K562 (cell line): ENCODE measurements around the gene DCLK1. TPM values are rescaled to one million over a fixed set of nuclear protein-coding genes. Genes with fewer than 3 reads are reported as not detected.

ENCODE experiments used
- ATAC-seq: fragments of 200-7000 bp; cut with Tn5 transposase; 3 replicates; pipeline ENCODE4 v1.9.1; 2020; ENCODE audit warnings: moderate library complexity
- BruUV-seq: library from RNA; stranded (reverse); fragments of 400-500 nt; replicated peaks from 2 replicates; lab custom pipeline; 2021; lab: Mats Ljungman, UMichigan
- CTCF ChIA-PET: fragments of 300-600 bp; formaldehyde crosslinking; extraction: SDS; loops from one replicate; lab custom pipeline; 2021; ENCODE audit warnings: low intra/inter-chr PET ratio; lab: Yijun Ruan, JAX
- POLR2A ChIA-PET: fragments of 300-600, 350-650 bp; sonication (Branson Sonifier 250); formaldehyde crosslinking; extraction: SDS; loops from one replicate; lab custom pipeline; 2021; ENCODE audit warnings: antibody characterized with exemption, inconsistent platforms; lab: Yijun Ruan, JAX
- DNase-seq, 4 experiments: peaks; one replicate each; pipeline versions ENCODE4 v3.0.0 to v3.0.0-alpha.2; 2011 to 2018; ENCODE audit warnings: low spot score in 3 of 4, mixed read lengths in 3 of 4; ENCODE audit errors: extremely low read depth in 1 of 4
- FAIRE-seq: peaks from 2 replicates; lab custom pipeline; 2011; peaks lifted over from hg19 to GRCh38; lab: Jason Lieb, UNC
- H2AFZ ChIP-seq: 2 replicates; pipeline ENCODE4 v1.6.0; 2011; ENCODE audit warnings: low read depth, low read length, control low read depth, inconsistent platforms
- H3K27ac ChIP-seq: fragments of 200-600 bp; 3 replicates; pipeline ENCODE4 v1.8.0; 2011; ENCODE audit warnings: low read depth, mild to moderate bottlenecking, control low read depth, inconsistent platforms, low read length, moderate library complexity, mixed read lengths; ENCODE audit errors: extremely low read depth
- H3K27me3 ChIP-seq, 2 experiments: fragments of 300-600 bp in 1 of 2; 2 replicates in 1 of 2; 3 replicates in 1 of 2; pipeline versions ENCODE4 v1.6.0 to v1.8.0; 2011; ENCODE audit warnings: inconsistent platforms in 2 of 2, low read length in 2 of 2, mild to moderate bottlenecking in 1 of 2, mixed read lengths in 1 of 2, moderate library complexity in 1 of 2; ENCODE audit not compliant: control insufficient read depth in 2 of 2, insufficient read depth in 2 of 2
- H3K36me3 ChIP-seq: fragments of 300-600 bp; 3 replicates; pipeline ENCODE4 v1.8.0; 2011; ENCODE audit warnings: mild to moderate bottlenecking, low read length, inconsistent platforms; ENCODE audit not compliant: control insufficient read depth, insufficient read depth
- H3K4me1 ChIP-seq, 2 experiments: fragments of 200-600 bp in 1 of 2; replicated peaks in 1 of 2; 2 replicates in 1 of 2; 3 replicates in 1 of 2; pipeline versions ENCODE4 v1.5.1 to v1.8.0; 2011; ENCODE audit warnings: inconsistent platforms in 2 of 2, low read length in 2 of 2, mild to moderate bottlenecking in 1 of 2, mixed read lengths in 1 of 2, moderate library complexity in 1 of 2; ENCODE audit not compliant: control insufficient read depth in 2 of 2, insufficient read depth in 2 of 2
- H3K4me2 ChIP-seq: 2 replicates; pipeline ENCODE4 v1.6.1; 2011; ENCODE audit warnings: low read length, control low read depth, inconsistent platforms, mixed read lengths; ENCODE audit not compliant: insufficient read depth
- H3K4me3 ChIP-seq: fragments of 200-600 bp; sonication (generic), shearing (Covaris generic); 2 replicates; pipeline ENCODE4 v1.5.1; 2016; ENCODE audit warnings: control low read depth, inconsistent platforms
- H3K79me2 ChIP-seq: fragments of 200-600 bp; 3 replicates; pipeline ENCODE4 v1.8.0; 2011; ENCODE audit warnings: low read length, inconsistent platforms; ENCODE audit not compliant: control insufficient read depth, insufficient read depth
- H3K9ac ChIP-seq, 2 experiments: 2 replicates each; pipeline versions ENCODE4 v1.6.0 to v1.6.1; 2011; ENCODE audit warnings: low read depth in 2 of 2, low read length in 2 of 2, control low read depth in 1 of 2, inconsistent platforms in 1 of 2, mild to moderate bottlenecking in 1 of 2, mixed read lengths in 1 of 2; ENCODE audit not compliant: insufficient read depth in 1 of 2
- H3K9me1 ChIP-seq: one replicate; pipeline ENCODE4 v1.6.0; 2011; ENCODE audit warnings: inconsistent platforms, mild to moderate bottlenecking, low read length, moderate library complexity; ENCODE audit not compliant: control insufficient read depth, insufficient read depth
- H3K9me3 ChIP-seq: replicated peaks from 2 replicates; pipeline ENCODE4 v1.5.1; 2011; ENCODE audit warnings: low read depth, low read length, inconsistent platforms; ENCODE audit not compliant: control insufficient read depth, insufficient read depth
- H4K20me1 ChIP-seq: replicated peaks from 2 replicates; pipeline ENCODE4 v1.6.1; 2011; ENCODE audit warnings: low read length, inconsistent platforms, mixed read lengths; ENCODE audit not compliant: control insufficient read depth, insufficient read depth
- ADNP ChIP-seq: fragments of 200-800 bp; sonication (Bioruptor generic); IDR thresholded peaks from 2 replicates; pipeline ENCODE4 v1.6.1; 2016; ENCODE audit warnings: missing genetic modification characterization, missing compliant biosample characterization
- CTBP1 ChIP-seq: fragments of 450-650 bp; IDR thresholded peaks from 2 replicates; pipeline ENCODE4 v1.6.1; 2016; ENCODE audit warnings: borderline replicate concordance
- DIDO1 ChIP-seq: fragments of 450-650 bp; IDR thresholded peaks from 2 replicates; pipeline ENCODE4 v1.6.1; 2016; ENCODE audit warnings: low read depth, missing biosample characterization, missing genetic modification characterization
- FOXA1 ChIP-seq: fragments of 450-650 bp; IDR thresholded peaks from 2 replicates; pipeline ENCODE4 v1.6.1; 2016; ENCODE audit warnings: mild to moderate bottlenecking, borderline replicate concordance
- KDM2B ChIP-seq: fragments of 250-450 bp; sonication (Bioruptor Pico); IDR thresholded peaks from 2 replicates; pipeline ENCODE4 v1.8.0; 2021; ENCODE audit warnings: mild to moderate bottlenecking, moderate library complexity
- MTF1 ChIP-seq: fragments of 250-450 bp; sonication (Bioruptor Pico); IDR thresholded peaks from 2 replicates; pipeline ENCODE4 v1.9.0; 2021; ENCODE audit warnings: moderate library complexity, mild to moderate bottlenecking, inconsistent platforms, borderline replicate concordance
- MYC ChIP-seq, 2 experiments: fragments of 250-450 bp in 1 of 2; sonication (Bioruptor Pico) in 1 of 2; IDR thresholded peaks; 2 replicates each; pipeline versions ENCODE4 v1.5.1 to v1.6.1; 2012 to 2021; ENCODE audit warnings: low read depth in 2 of 2, borderline replicate concordance in 1 of 2, improper control_type of control experiment in 1 of 2, low read length in 1 of 2, mild to moderate bottlenecking in 1 of 2, moderate library complexity in 1 of 2
- TRIM28 ChIP-seq: fragments of 450-650 bp; IDR thresholded peaks from 2 replicates; pipeline ENCODE4 v1.6.1; 2017
- ZNF507 ChIP-seq: conservative IDR thresholded peaks from 2 replicates; pipeline ENCODE4 v1.6.1; 2017; ENCODE audit warnings: missing genetic modification characterization, missing compliant biosample characterization
- WGBS: fragments of 100-300 bp; shearing (Covaris generic); methylation state at CpG from one replicate; pipeline ENCODE4 v1.1.6; 2016; ENCODE audit warnings: low coverage, mixed read lengths; ENCODE audit not compliant: insufficient coverage; ENCODE audit errors: missing lambda C conversion rate; 5-methylcytosine and 5-hydroxymethylcytosine counted together
- in situ Hi-C: fragments of 300-500 bp; cut with MboI; formaldehyde crosslinking; loops from 4 replicates; pipeline ENCODE4 v1.15.0; 2018; ENCODE audit warnings: inconsistent platforms, mixed read lengths
- intact Hi-C: fragments of 100-400 bp; cut with micrococcal nuclease; formaldehyde crosslinking; loops from 2 replicates; pipeline ENCODE4 v1.14.2; 2022
- polyA plus RNA-seq, 8 experiments: library from polyadenylated mRNA; depleted of rRNA in 4 of 8; stranded (reverse) in 5 of 8; unstranded in 3 of 8; fragments of >200 nt; fragmentation: Nextera tagmentation in 2 of 8; fragmentation: Illumina TruSeq in 1 of 8; extraction: Ambion mirVana in 2 of 8; extraction: Trizol in 1 of 8; gene quantifications; 2 replicates each; pipeline versions ENCODE4 v1.2.1 to v1.2.3, GENCODE V29; 2011 to 2014; ENCODE audit warnings: inconsistent platforms in 1 of 8, missing spikeins in 1 of 8
- total RNA-seq, 7 experiments: library from RNA; depleted of rRNA in 6 of 7; stranded (reverse); fragments of >200 nt in 6 of 7; fragmentation: Illumina TruSeq in 2 of 7; extraction: Trizol in 2 of 7; gene quantifications; 2 replicates each; pipeline versions ENCODE4 v1.2.1 to v1.2.3, GENCODE V29; 2011 to 2021; ENCODE audit warnings: low replicate concordance in 1 of 7
- TF ChIP-seq, protein P1 (sequence below): fragments of 450-650 bp; formaldehyde crosslinking; IDR thresholded peaks from 2 replicates; pipeline ENCODE4 v1.4.0; 2020; ENCODE audit warnings: mild to moderate bottlenecking, moderate library complexity
- TF ChIP-seq, protein P2 (sequence below): fragments of 250-450 bp; sonication (Bioruptor Pico); IDR thresholded peaks from 2 replicates; pipeline ENCODE4 v1.8.0; 2021; ENCODE audit warnings: mild to moderate bottlenecking, moderate library complexity
- TF ChIP-seq, protein P3 (sequence below): fragments of 250-450 bp; sonication (Bioruptor Pico); IDR thresholded peaks from 2 replicates; pipeline ENCODE4 v1.4.0; 2020; ENCODE audit warnings: mild to moderate bottlenecking, moderate library complexity
- TF ChIP-seq, protein P4 (sequence below): fragments of 450-650 bp; IDR thresholded peaks from 2 replicates; pipeline ENCODE4 v1.6.1; 2016; ENCODE audit warnings: borderline replicate concordance

The DCLK1 gene
- total and polyA plus RNA-seq, 9 of the 15 experiments (the other 6 are each of a cell fraction or from before 2014, with no cell fraction given), result 0.07 TPM; not detected in 8

DNA sequence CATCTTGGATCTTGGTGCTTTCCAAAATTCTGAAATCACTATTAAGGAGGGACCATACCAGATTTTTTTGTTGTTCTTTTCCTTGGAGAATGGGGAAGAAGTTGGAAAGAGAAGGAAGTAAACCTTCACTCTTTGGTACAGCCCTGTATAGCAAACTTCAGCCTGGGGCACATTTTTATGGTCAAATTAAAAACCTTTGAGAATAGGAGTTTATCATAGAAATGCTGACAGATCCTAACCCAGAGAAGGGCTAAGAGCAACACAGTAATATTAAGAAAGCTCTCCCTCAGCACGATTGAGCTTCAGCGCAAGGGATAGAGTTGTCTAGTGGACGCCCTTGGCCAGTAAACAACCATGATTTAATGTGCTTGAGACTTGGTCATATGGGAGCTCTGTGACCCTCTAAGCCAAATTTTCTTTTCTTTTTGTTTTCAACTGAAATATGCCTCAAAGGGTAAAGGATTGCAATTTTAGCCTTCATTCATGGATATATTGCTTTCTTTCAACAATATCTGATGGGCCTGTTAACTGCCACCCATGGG, 360.4 kb downstream of the DCLK1 start:
- ATAC-seq, result no peak
- no peak for FAIRE-seq

More for the DNA sequence above, 360.4 kb downstream of the DCLK1 start:
- no peaks in the 10 kb centered on the region for H3K4me1 ChIP-seq
- no peak overlapping the region for H3K4me2 ChIP-seq
- no peak overlapping the region for H3K27ac ChIP-seq
- CTCF ChIA-PET, result no interaction called here
- WGBS, result 0% methylated on average over 3 of the region's 3 CpGs
- no peak overlapping the region for H3K4me3 ChIP-seq
- H3K9ac ChIP-seq, result no peak overlapping the region
- no peaks in the 10 kb centered on the region for H3K79me2 ChIP-seq
- no peak for DNase-seq
- no peaks in the 10 kb centered on the region for H4K20me1 ChIP-seq
- BruUV-seq, result no TSS peak
- H3K36me3 ChIP-seq, result no peaks in the 10 kb centered on the region
- no peaks in the 10 kb centered on the region for H3K27me3 ChIP-seq
- POLR2A ChIA-PET, result no interaction called here
- in situ Hi-C loops (no loop called here), intact Hi-C loops (no loop called here)
- no peak overlapping the region for H2AFZ ChIP-seq
- no peaks in the 10 kb centered on the region for H3K9me3 ChIP-seq
- H3K9me1 ChIP-seq, result no peaks in the 10 kb centered on the region
- TF ChIP-seq, protein P1, sequence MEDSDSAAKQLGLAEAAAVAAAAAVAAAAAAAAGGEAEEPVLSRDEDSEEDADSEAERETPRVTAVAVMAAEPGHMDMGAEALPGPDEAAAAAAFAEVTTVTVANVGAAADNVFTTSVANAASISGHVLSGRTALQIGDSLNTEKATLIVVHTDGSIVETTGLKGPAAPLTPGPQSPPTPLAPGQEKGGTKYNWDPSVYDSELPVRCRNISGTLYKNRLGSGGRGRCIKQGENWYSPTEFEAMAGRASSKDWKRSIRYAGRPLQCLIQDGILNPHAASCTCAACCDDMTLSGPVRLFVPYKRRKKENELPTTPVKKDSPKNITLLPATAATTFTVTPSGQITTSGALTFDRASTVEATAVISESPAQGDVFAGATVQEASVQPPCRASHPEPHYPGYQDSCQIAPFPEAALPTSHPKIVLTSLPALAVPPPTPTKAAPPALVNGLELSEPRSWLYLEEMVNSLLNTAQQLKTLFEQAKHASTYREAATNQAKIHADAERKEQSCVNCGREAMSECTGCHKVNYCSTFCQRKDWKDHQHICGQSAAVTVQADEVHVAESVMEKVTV (CRISPR knock-in tag), result no peak
- TF ChIP-seq ADNP (tag) (no peak), MYC (IDR thresholded peaks at IDR 0.05; ENCODE audit: low read depth, low read length) (no peak), MYC (CRISPR knock-in tag; IDR thresholded peaks at IDR 0.05; ENCODE audit: borderline replicate concordance, low read depth) (no peak), CTBP1 (no peak), DIDO1 (tag) (no peak), ZNF507 (tag) (no peak), FOXA1 (no peak), MTF1 (CRISPR knock-in tag) (no peak), TRIM28 (no peak), KDM2B (no peak)
- TF ChIP-seq, protein P2, sequence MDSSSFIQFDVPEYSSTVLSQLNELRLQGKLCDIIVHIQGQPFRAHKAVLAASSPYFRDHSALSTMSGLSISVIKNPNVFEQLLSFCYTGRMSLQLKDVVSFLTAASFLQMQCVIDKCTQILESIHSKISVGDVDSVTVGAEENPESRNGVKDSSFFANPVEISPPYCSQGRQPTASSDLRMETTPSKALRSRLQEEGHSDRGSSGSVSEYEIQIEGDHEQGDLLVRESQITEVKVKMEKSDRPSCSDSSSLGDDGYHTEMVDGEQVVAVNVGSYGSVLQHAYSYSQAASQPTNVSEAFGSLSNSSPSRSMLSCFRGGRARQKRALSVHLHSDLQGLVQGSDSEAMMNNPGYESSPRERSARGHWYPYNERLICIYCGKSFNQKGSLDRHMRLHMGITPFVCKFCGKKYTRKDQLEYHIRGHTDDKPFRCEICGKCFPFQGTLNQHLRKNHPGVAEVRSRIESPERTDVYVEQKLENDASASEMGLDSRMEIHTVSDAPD (CRISPR knock-in tag), result no peak
- TF ChIP-seq, protein P3, sequence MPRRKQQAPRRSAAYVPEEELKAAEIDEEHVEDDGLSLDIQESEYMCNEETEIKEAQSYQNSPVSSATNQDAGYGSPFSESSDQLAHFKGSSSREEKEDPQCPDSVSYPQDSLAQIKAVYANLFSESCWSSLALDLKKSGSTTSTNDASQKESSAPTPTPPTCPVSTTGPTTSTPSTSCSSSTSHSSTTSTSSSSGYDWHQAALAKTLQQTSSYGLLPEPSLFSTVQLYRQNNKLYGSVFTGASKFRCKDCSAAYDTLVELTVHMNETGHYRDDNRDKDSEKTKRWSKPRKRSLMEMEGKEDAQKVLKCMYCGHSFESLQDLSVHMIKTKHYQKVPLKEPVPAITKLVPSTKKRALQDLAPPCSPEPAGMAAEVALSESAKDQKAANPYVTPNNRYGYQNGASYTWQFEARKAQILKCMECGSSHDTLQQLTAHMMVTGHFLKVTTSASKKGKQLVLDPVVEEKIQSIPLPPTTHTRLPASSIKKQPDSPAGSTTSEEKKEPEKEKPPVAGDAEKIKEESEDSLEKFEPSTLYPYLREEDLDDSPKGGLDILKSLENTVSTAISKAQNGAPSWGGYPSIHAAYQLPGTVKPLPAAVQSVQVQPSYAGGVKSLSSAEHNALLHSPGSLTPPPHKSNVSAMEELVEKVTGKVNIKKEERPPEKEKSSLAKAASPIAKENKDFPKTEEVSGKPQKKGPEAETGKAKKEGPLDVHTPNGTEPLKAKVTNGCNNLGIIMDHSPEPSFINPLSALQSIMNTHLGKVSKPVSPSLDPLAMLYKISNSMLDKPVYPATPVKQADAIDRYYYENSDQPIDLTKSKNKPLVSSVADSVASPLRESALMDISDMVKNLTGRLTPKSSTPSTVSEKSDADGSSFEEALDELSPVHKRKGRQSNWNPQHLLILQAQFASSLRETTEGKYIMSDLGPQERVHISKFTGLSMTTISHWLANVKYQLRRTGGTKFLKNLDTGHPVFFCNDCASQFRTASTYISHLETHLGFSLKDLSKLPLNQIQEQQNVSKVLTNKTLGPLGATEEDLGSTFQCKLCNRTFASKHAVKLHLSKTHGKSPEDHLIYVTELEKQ, result no peak
- TF ChIP-seq, protein P4, sequence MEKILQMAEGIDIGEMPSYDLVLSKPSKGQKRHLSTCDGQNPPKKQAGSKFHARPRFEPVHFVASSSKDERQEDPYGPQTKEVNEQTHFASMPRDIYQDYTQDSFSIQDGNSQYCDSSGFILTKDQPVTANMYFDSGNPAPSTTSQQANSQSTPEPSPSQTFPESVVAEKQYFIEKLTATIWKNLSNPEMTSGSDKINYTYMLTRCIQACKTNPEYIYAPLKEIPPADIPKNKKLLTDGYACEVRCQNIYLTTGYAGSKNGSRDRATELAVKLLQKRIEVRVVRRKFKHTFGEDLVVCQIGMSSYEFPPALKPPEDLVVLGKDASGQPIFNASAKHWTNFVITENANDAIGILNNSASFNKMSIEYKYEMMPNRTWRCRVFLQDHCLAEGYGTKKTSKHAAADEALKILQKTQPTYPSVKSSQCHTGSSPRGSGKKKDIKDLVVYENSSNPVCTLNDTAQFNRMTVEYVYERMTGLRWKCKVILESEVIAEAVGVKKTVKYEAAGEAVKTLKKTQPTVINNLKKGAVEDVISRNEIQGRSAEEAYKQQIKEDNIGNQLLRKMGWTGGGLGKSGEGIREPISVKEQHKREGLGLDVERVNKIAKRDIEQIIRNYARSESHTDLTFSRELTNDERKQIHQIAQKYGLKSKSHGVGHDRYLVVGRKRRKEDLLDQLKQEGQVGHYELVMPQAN, result no peak
- TF ChIP-seq, all 486 proteins: peak for 0
